GM18511 (cell line): Measurements from ENCODE around the gene IL19.
"Not testable (repeated sequence)": the region's sequence is repeated elsewhere in the genome, so short reads cannot be mapped to it uniquely, and the experiment has no call there.

Experiments
- ATAC-seq: cut with Tn5 transposase; IDR thresholded peaks from one replicate; pipeline ENCODE4 v1.9.1; 2021; ENCODE audit warnings: mild to moderate bottlenecking, moderate library complexity; ENCODE audit not compliant: unreplicated experiment

The IL19 gene

GRCh38 chr1:206772243-206772937 is 1.8 kb downstream of the IL19 start, which contains the start of gene IL10:
Gene IL10 (minus strand): TSS chr1:206772494. CDS start chr1:206772435, 59 bp downstream.
- ATAC-seq, result no peak

DNA sequence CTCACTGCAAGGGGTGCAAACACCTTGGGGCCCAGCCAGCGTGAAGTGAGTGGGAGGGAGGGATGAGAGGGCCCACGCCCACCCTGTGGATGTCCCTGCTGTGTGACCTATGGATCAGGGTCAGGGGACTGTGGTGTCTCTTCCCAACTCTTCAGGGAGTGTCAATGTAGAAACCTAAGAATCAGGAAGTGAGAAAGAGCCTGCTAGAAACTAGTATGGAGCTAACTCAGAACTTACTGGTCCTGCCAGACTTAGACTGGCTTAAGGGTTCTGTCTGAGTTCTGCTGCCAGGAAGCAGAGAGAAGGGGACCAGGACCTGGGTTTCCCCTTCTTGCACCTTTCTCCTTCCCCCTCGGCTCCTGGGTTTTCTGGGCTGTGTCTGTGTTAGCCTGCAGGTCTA is 3.5 kb downstream of the IL19 start:
- ATAC-seq, result no peak

GRCh38 chr1:206776229-206776628 is 5.7 kb downstream of the IL19 start:
- no peak for ATAC-seq

DNA sequence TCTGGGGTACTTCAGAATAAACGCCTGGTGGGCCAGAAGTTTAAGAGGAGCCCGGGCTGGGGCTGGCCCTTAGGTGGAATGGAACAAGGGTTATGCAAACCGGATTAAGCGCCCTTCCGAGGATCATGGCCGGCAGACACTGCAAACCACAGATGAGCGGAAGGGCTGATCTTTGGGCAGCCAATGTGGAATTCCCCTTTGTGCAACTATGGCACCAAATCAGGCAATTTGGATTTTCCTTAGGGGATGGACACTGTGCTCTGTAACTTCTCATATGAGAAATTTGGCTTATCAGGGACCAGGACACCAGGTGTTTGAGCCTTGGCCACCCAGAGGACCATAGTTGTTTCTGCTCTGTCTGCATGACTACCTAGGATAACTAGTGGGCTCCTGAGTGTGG is 7.5 kb downstream of the IL19 start:
- ATAC-seq, result no peak

DNA sequence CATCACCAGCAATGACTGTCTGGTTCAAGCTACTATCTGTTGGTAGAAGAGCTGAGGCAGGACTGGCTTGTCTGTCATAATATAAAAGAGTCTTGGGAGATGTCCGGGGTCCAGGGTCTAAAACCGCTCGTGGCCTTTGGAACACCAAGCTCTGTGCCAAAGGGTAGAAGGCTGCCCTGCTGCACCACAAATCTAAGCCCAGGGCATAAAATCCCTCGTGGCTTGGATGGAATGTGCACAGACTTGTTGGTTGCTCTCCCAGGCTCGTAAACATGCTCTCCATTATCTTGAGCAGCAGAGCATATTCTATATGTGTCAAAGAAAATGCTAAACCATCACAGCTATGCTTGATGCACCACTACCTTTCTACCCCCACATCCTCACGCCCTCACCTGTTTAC is 8.3 kb downstream of the IL19 start:
- not testable (repeated sequence) for ATAC-seq

DNA sequence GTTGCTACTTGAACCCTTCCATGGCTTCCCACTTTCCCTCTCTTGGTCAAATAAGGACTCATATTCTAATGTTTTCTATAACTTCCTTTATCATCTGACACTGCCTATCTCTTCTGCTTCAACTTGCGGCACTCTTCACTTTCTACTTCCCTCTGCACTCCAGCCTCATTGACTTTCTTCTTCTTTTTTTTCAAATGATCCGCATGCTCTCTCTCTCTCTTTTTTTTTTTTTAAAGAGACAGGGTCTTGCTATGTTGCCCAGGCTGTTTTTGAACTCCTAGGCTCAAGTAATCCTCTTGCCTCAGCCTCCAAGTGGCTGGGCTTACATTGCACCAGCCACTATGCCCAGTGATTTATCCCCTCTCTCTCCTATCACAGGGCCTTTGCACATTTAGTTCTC is 9.1 kb downstream of the IL19 start:
- no peak for ATAC-seq

- ATAC-seq, result peak; percentile 68
Measured at GRCh38 chr1:206782448-206782847, 11.9 kb downstream of the IL19 start.

DNA sequence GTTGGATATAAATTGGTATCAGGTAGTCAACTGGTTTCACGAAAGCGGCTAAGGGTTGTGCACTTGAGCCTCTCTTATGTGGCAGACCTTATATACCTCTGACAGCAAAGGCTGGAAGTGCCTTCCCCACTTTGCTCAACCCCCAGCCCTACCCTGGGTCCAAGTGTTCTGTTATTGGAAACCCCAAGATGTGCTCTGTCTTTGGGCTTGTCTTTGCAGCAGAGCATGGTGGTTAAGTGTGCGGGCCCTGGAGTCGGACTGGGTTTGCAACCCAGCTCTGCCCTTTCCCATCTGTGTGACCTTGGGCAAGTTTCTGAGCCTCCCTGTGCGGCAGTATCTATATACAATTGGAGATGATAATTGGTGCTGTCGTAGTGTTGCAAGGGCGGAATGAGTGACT is 12.9 kb downstream of the IL19 start:
- ATAC-seq, result no peak

GRCh38 chr1:206784471-206784903 is 13.9 kb downstream of the IL19 start:
- ATAC-seq, result peak; percentile 72

GRCh38 chr1:206785182-206785765 is 14.7 kb downstream of the IL19 start:
- ATAC-seq, result no peak

- no peak for ATAC-seq
Measured at GRCh38 chr1:206786212-206786886, 15.8 kb downstream of the IL19 start.

DNA sequence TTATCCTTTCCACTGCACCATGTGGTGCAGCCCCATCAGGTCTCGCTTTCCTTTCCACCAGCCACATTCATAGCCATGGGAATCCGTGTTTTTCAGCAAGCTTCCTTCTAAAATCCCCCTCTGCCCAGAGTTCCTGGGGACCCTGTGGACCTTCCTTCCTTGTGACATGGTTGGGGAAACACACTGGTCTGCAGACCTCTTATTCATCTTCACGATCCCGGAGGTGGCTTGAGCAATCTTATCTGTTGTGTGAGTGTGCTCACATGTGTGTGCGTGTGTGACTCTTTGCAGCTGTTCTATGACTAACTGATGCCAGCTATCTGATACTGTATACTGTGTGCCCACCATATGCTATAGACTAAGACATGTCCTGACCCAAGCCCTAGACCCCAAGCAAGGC is 17.3 kb downstream of the IL19 start:
- ATAC-seq, result no peak

GRCh38 chr1:206788487-206789050 is 18.0 kb downstream of the IL19 start:
- ATAC-seq, result no peak

DNA sequence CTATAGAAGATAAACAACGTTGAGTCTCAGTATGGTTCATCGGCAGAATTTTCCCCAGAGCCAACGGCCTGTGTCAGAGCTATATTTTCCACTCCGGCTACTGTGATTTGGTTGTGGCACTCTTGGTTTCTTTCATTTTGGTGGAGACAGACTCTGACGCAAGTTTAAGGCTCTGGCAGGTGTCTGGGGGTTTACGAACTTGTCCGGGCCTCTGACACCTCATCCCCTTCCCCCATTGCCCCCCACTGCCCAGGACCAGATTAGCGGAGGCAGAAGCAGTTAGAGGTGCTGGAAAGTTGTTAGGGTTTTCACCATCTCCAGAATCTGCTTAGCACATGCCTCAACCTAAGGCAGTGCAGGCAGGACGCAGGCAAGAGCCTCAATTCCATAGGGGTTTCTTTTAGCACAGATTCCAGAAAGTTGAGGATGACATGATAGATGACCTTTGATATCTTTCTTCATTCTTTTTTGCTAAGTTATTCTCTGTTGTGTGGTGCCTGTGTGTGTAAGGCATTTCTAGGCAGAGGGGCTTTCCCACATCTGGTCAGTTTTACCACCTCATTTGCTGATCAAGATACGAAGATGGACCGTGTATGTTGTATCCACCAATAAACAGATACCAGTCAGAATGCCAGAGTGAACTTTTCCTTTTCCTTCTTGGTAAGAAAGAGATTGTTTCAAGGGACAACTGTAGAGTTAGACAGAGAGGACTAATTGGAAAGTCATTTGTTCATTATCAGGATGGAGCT is 20.1 kb downstream of the IL19 start:
- ATAC-seq, result peak; percentile 40

- ATAC-seq, result peak; percentile 57
Measured at GRCh38 chr1:206792939-206793607, 22.5 kb downstream of the IL19 start.

GRCh38 chr1:206793620-206794019 is 23.0 kb downstream of the IL19 start:
- ATAC-seq, result no peak

GRCh38 chr1:206794294-206794908 is 23.8 kb downstream of the IL19 start:
- no peak for ATAC-seq

GRCh38 chr1:206796116-206796515 is 25.5 kb downstream of the IL19 start:
- no peak for ATAC-seq

DNA sequence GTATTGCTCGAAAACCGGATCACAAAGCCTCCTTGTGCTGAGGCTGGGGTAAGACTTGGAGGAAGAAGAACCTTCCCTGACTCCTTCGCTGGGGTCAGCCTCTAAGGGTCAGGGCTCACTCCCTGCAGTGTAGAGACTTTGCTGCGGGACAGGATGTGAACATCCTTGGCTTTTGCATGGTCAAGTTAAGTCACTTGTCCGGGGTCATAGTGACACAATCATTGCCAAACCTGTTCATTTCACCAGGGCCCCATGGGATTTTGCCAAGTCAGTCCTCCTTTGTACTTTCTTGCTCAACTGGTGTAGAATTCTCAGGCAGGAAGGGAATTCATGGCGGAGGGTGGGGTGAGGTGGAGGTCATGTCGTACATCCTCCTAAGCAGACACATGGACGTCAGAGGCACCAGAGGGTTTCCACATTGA is 26.4 kb downstream of the IL19 start:
- no peak for ATAC-seq
